Measurements from ENCODE around the gene XBP1. TPM values are rescaled to one million over a fixed set of nuclear protein-coding genes. Genes with fewer than 3 reads are reported as not detected.

The XBP1 gene
- total RNA-seq, 1 experiment from 2014 or later: 81.3 TPM

- TF ChIP-seq CTCF (IDR thresholded peaks at IDR 0.05 in 2 of 3, conservative IDR thresholded peaks at IDR 0.05 in 1 of 3; ENCODE audit: borderline replicate concordance in 1 of 3, insufficient read depth in 1 of 3, low read depth in 2 of 3, low read length in 2 of 3) (no peak), ZFX (IDR thresholded peaks at IDR 0.05) (no peak), SIN3A (IDR thresholded peaks at IDR 0.05; ENCODE audit: low read depth) (no peak), CBX3 (IDR thresholded peaks at IDR 0.05; ENCODE audit: low read depth) (no peak), SRF (IDR thresholded peaks at IDR 0.05; ENCODE audit: low read depth) (no peak), EZH2 (IDR thresholded peaks at IDR 0.05) (no peak), JUND (IDR thresholded peaks at IDR 0.05) (no peak), REST (IDR thresholded peaks at IDR 0.05; ENCODE audit: low read depth) (no peak), POLR2AphosphoS5 (IDR thresholded peaks at IDR 0.05; ENCODE audit: low read depth, low read length) (no peak), RAD21 (IDR thresholded peaks at IDR 0.05; ENCODE audit: low read depth) (no peak), FOSL1 (IDR thresholded peaks at IDR 0.05; ENCODE audit: low read depth) (no peak), TCF7L2 (IDR thresholded peaks at IDR 0.05; ENCODE audit: borderline replicate concordance, extremely low read depth, insufficient read depth, insufficient read length) (no peak), ZBTB33 (IDR thresholded peaks at IDR 0.05; ENCODE audit: extremely low read depth, insufficient replicate concordance, low read length) (no peak), ZNF274 (IDR thresholded peaks at IDR 0.05; ENCODE audit: low read depth, low read length) (no peak), YY1 (IDR thresholded peaks at IDR 0.05; ENCODE audit: extremely low read depth, insufficient replicate concordance, low read depth, low read length) (no peak), EGR1 (IDR thresholded peaks at IDR 0.05; ENCODE audit: low read depth) (no peak)
- Histone ChIP-seq H3K36me3 (ENCODE audit: control insufficient read depth in 1 of 2, insufficient read depth in 2 of 2, low read length in 2 of 2) (peaks cover 27 to 38% of the 10 kb centered on the region in 2 experiments; a peak in 3 of 4 replicates), H3K27me3 (ENCODE audit: insufficient read depth, low read length) (no peaks in the 10 kb centered on the region), H3K27ac (ENCODE audit: low read depth, low read length) (no peak overlapping the region), H4K20me1 (ENCODE audit: insufficient read depth) (no peaks in the 10 kb centered on the region), H3K79me2 (ENCODE audit: insufficient read depth, low read length) (peaks cover 9% of the 10 kb centered on the region), H3K9me3 (ENCODE audit: control insufficient read depth in 1 of 2, insufficient read depth in 1 of 2, low read depth in 1 of 2, low read length in 2 of 2) (no peaks in the 10 kb centered on the region), H3K4me3 (replicated peaks in 1 of 2; ENCODE audit: low read depth in 1 of 2, low read length in 2 of 2) (no peak overlapping the region), H2AFZ (ENCODE audit: low read depth, low read length, poor library complexity, severe bottlenecking) (no peak overlapping the region), H3K4me2 (ENCODE audit: low read length) (no peak overlapping the region), H3K9ac (ENCODE audit: low read length) (no peak overlapping the region), H3K4me1 (ENCODE audit: control insufficient read depth in 1 of 2, insufficient read depth in 2 of 2, low read length in 2 of 2) (no peaks in the 10 kb centered on the region), H3K9me2 (ENCODE audit: insufficient read depth) (no peaks in the 10 kb centered on the region)
- ChIA-PET POLR2A (interaction anchor here (3.4 kb wide), 1 partner anchor 12 kb away, joined by 11 read pairs; the partner anchor contains the start of gene XBP1), CTCF (interaction anchor here (1.5 to 2.6 kb wide), 2 partner anchors 16 to 252 kb away, joined by 4 to 15 read pairs; partner anchors contain the start of gene CCDC117), RAD21 (ENCODE audit: low non-redundant PET in 1 of 2, low total read pairs in 2 of 2, uncharacterized antibody in 2 of 2, unreplicated experiment in 2 of 2) (no interaction called here)
- ATAC-seq (no peak), DNase-seq (ENCODE audit: low read depth, low spot score) (no peak)
- intact Hi-C loops (cut with micrococcal nuclease): no loop called here
- BruUV-seq (replicated peaks): no TSS peak
These were observed 11.8 kb downstream of the XBP1 start for GRCh38 chr22:28788601-28789000.
